Measurements from ENCODE around the gene STX2.
"Not testable (repeated sequence)": the region's sequence is repeated elsewhere in the genome, so short reads cannot be mapped to it uniquely, and the experiment has no call there.

STX2 gene

DNA sequence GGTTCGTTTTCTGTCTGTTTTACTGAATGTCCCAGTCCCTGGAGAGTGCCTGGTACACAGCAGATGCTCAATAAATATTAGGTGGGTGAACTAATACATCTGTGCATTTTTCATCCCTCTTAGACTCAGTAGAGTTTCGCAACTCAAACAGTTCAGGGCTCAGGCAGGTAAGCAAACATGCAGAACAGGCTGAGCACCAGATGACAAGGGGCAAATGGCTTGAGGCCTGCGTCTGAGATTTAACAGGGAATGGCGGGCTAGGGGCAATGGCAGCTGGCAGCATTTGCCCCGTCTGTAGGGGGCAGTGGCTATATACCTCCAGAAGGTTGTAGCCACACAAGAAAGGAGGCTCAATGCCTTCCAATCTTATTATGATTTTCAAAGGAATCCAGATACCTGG lies 24.2 kb upstream of the STX2 start:
- TF ChIP-seq, protein P1, sequence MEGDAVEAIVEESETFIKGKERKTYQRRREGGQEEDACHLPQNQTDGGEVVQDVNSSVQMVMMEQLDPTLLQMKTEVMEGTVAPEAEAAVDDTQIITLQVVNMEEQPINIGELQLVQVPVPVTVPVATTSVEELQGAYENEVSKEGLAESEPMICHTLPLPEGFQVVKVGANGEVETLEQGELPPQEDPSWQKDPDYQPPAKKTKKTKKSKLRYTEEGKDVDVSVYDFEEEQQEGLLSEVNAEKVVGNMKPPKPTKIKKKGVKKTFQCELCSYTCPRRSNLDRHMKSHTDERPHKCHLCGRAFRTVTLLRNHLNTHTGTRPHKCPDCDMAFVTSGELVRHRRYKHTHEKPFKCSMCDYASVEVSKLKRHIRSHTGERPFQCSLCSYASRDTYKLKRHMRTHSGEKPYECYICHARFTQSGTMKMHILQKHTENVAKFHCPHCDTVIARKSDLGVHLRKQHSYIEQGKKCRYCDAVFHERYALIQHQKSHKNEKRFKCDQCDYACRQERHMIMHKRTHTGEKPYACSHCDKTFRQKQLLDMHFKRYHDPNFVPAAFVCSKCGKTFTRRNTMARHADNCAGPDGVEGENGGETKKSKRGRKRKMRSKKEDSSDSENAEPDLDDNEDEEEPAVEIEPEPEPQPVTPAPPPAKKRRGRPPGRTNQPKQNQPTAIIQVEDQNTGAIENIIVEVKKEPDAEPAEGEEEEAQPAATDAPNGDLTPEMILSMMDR (IDR thresholded peaks at IDR 0.05; ENCODE audit: low read depth, low read length): no peak
- no peak for DNase-seq (ENCODE audit: extremely low read depth, low read depth)

DNA sequence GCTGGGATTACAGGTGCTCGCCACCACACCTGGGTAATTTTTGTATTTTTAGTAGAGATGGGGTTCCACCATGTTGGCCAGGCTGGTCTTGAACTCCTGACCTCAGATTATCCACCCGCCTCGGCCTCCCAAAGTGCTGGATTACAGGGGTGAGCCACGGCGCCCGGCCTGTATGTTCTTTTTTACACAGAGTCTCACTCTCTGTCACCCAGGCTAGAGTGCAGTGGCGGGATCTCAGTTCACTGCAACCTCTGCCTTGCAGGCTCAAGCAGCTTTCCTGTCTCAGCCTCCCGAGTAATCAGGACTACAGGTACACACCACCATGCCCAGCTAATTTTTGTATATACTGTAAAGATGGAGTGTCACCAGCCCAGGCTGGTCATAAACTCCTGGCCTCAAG lies 23.7 kb upstream of the STX2 start:
- not testable (repeated sequence) for DNase-seq (ENCODE audit: extremely low read depth, low read depth)

DNA sequence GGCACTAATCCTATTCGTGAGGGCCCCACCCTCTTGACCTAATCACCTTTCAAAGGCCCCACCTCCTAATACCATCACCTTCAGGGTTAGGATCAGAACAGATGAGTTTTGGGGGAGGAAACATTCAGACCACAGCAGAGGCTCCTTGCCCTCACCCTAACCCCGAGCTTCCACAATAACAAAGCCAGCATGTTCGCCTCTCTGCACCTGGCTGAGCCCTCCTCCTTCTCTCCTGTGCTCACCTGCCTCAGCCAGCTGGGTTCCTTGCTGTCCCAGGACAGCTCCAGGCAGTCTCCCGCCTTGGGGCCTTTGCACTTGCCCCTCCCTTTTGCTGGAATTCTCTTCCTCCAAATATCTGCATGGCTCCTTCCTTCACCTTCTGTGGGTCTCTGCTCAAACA lies 23.1 kb upstream of the STX2 start:
- TF ChIP-seq, protein P1 (IDR thresholded peaks at IDR 0.05; ENCODE audit: low read depth, low read length): no peak
- DNase-seq (ENCODE audit: extremely low read depth, low read depth): no peak

DNA sequence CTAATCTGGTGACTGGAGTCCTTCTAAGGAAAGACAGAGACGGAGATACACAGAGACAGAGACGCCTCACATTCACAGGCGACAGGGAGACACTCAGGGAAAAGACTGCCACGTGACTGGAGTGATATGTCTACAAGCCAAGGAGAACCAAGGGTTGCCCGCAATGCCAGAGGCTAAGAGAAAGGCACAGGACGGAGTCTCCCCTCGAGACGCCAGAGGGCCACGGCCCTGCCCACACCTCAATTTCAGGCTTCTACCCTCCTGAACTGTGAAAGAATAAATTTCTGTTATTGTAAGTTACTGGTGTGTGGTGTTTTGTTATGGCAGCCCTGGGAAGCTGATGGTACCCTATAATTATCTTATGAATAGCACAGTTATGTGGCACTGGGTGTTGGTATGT lies 21.3 kb upstream of the STX2 start:
- TF ChIP-seq, protein P1 (IDR thresholded peaks at IDR 0.05; ENCODE audit: low read depth, low read length): no peak
- no peak for DNase-seq (ENCODE audit: extremely low read depth, low read depth)

DNA sequence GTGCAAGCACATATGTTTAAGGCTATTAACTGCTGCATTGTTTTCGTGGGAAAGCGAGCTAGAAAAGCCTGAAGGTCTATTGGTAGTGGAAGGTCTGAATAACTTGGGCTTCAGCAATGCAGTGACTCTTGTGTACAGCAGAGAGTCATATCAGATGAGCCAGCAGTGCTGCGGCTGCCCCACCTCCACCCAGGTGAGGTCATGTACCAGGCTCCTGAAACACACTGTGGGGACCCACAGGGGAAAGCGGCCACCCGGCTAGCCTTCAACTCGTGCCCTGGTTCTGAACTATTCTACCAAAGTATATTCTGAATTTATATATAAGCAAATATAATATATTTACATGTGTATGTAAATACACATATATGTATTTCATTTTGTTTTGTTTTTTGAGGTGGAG lies 20.1 kb upstream of the STX2 start:
- no peak for DNase-seq (ENCODE audit: extremely low read depth, low read depth)
- TF ChIP-seq, protein P1 (IDR thresholded peaks at IDR 0.05; ENCODE audit: low read depth, low read length): no peak

DNA sequence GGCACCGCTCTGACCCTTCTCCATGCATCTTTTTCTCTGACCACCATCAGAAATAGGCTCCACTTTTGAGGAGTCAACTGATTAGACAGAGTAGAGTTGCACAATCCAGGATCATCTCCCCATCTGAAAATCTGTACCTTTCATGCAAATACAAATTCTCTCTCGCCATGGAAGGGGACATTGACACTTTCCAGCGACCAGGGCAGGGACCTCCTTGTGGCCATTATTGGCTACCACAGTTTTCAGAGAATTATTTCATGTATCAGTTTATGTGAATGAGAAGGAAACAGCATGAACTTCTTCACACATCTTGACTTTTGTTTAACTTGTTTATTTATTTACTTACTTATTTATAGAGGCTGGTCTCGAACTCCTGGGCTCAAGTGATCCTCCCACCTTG lies 19.0 kb upstream of the STX2 start:
- TF ChIP-seq, protein P1 (IDR thresholded peaks at IDR 0.05; ENCODE audit: low read depth, low read length): no peak
- no peak for DNase-seq (ENCODE audit: extremely low read depth, low read depth)

DNA sequence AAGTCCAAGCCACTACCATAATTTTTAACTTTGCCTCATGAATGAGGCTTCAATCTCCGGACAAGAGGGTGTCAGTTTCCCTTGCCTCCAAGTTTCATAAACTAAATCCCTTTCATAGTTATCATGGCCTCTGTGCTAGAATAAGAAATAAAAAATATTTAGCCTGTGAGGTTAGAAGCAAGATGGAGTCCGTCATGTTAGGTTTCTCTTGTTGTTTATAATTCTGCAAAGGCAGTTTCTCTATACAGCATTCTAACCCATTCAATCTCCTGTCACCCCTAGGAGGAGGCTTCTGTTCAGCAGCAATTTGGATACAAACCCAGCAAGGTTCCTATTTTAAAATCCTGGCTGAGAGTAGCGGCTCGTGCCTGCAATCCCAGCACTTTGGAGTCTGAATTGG lies 17.0 kb upstream of the STX2 start:
- no peak for DNase-seq (ENCODE audit: extremely low read depth, low read depth)
- TF ChIP-seq, protein P1 (IDR thresholded peaks at IDR 0.05; ENCODE audit: low read depth, low read length): no peak

DNA sequence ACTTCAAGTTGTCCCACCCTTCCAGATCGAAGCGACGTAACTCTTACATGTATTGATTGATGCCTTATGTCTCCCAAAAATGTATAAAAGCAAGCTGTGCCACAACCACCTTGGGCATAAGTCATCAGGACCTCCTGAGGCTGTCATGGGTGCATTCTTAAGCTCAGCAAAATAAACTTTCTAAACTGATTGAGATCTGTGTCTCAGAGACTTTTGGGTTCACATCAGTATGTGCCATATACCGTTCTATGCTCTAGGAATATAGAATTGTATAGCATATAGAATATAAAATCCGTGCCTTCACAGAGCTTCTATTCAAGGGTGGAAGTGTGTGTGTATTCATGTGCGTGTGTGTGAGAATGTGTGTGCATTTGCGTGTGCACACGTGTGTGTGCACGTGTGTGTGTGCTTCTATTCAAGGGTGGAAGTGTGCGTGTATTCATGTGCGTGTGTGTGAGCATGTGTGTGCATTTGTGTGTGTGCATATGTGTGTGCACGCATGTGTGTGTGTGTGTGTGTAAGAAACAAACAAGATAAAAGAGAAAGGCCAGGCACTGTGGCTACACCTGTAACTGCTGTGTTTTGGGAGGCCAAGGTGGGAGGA lies 11.5 kb upstream of the STX2 start:
- TF ChIP-seq, protein P1 (IDR thresholded peaks at IDR 0.05; ENCODE audit: low read depth, low read length): no peak
- DNase-seq (ENCODE audit: extremely low read depth, low read depth): no peak
